Urinary bladder (tissue), 4 donors: ENCODE data around the gene SSBP2. TPM values are rescaled to one million over a fixed set of nuclear protein-coding genes. Genes with fewer than 3 reads are reported as not detected.

ENCODE experiments used
- DNase-seq: peaks from one replicate; pipeline ENCODE4 v3.0.0-alpha.2; 2015; ENCODE audit errors: extremely low spot score
- H3K27ac ChIP-seq: one replicate; pipeline ENCODE4 v1.5.1; 2013; ENCODE audit warnings: low read depth, mild to moderate bottlenecking, moderate library complexity
- H3K36me3 ChIP-seq: one replicate; pipeline ENCODE4 v1.6.1; 2013; ENCODE audit warnings: mild to moderate bottlenecking, moderate library complexity; ENCODE audit not compliant: insufficient read depth
- H3K4me1 ChIP-seq: one replicate; pipeline ENCODE4 v1.6.1; 2013; ENCODE audit warnings: mild to moderate bottlenecking, moderate library complexity; ENCODE audit not compliant: insufficient read depth
- H3K4me3 ChIP-seq: one replicate; pipeline ENCODE4 v1.5.1; 2013; ENCODE audit warnings: low read depth, low read length
- WGBS: extraction: QIAGEN DNeasy Blood & Tissue Kit; methylation state at CpG from one replicate; pipeline ENCODE4 v1.1.7; 2013; 5-methylcytosine and 5-hydroxymethylcytosine counted together
- polyA plus RNA-seq: library from polyadenylated mRNA; stranded (reverse); fragments of 200-250 nt; gene quantifications from one replicate; pipeline ENCODE4 v1.2.3, GENCODE V29; 2013
- total RNA-seq: library from RNA; depleted of rRNA; stranded (reverse); fragments of >200 nt; gene quantifications from one replicate; pipeline ENCODE4 v1.2.3, GENCODE V29; 2014
- donor health status: healthy with polysubstance abuse.
- donor health status: healthy.

The SSBP2 gene
- total RNA-seq (94.8 TPM), polyA plus RNA-seq (58.6 TPM)

DNA sequence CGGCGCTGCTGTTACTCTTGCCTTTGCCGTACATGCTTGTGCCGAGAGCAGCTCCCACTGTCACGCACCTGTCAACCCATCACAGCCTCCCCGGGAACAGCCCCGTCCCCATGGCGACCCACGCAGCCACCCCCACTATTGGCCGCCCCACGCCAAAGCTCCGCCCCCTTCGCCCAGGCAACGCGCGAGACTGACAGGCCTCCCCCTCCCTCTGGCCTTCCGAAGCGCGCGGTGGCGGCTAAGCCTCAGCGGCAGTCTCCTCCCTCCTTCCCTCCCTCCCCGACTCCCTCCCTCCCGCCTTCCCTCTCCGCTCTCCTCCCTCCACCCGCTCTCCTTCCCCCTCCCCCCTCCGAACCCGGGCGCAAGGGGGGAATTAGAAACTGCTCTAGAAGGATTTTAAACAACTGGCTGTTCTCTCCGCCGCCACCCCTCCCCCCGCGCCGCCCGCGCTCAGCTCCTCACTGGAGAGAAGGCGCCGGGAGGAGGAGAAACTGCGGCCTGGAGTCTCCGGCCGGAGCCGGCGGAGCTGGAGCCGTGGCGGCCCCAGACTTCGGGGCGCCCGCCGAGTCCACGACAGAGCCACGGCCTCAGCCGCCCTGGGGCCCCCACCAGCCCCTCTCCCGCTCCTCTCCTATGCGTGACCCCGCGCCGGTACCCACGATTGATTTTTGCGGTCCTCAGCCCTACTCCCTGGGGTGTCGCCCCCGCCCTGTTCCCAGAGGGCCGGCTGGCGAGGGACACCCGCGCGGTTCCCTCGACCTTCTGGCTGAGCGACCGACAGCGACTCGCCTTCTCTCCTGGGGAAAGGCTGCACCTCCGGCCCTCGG is at the start of gene SSBP2:
Gene SSBP2 (minus strand): TSS at position 89 of the 827 bp plus-strand sequence. CDS start 55 bp downstream, at position 34.
- peak; percentile 98 for DNase-seq
- under 1% methylated on average over 73 of the region's 73 CpGs for WGBS
- Histone ChIP-seq H3K36me3 (no peaks in the 10 kb centered on the region), H3K4me1 (peaks cover 1% of the 10 kb centered on the region), H3K27ac (peak within 1 kb of the TSS; percentile 100), H3K4me3 (peak within 1 kb of the TSS; percentile 100)

- Histone ChIP-seq H3K36me3 (peaks cover 2% of the 10 kb centered on the region), H3K27ac (no peak overlapping the region), H3K4me1 (no peaks in the 10 kb centered on the region), H3K4me3 (no peak overlapping the region)
- DNase-seq, result no peak
- WGBS, result 77% methylated on average over 1 of the region's 1 CpG
Measured at GRCh38 chr5:81795666-81796065, 44.8 kb upstream of the SSBP2 start.

GRCh38 chr5:81794226-81794625 is 43.3 kb upstream of the SSBP2 start:
- DNase-seq, result no peak
- Histone ChIP-seq H3K36me3 (peaks cover 2% of the 10 kb centered on the region), H3K4me3 (no peak overlapping the region), H3K27ac (no peak overlapping the region), H3K4me1 (no peaks in the 10 kb centered on the region)
- 30% methylated on average over 4 of the region's 4 CpGs for WGBS

DNA sequence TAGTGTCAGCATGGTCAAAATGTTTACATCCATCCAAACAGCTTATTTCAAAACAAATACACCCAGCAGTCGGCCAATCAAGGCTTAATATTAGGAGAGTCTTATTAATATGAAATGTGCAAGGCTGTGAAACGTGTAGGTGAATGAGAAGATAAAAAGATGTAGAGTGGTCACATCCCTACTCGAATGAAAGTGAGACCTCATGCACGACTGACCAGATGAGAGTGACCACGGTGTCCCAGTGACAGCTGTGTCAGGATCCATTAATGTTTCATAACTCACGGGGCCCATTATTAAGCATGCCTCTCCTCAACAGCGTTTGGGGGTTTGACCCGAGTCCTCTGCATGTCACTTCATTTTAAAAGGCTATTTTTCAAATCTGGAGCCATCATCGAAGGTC is 39.4 kb upstream of the SSBP2 start:
- no peak for DNase-seq
- no peak overlapping the region for H3K4me3 ChIP-seq
- peaks cover 2% of the 10 kb centered on the region for H3K36me3 ChIP-seq
- H3K4me1 ChIP-seq, result no peaks in the 10 kb centered on the region
- WGBS, result 94% methylated on average over 9 of the region's 9 CpGs
- H3K27ac ChIP-seq, result no peak overlapping the region

GRCh38 chr5:81789033-81789432 is 38.1 kb upstream of the SSBP2 start:
- Histone ChIP-seq H3K4me3 (no peak overlapping the region), H3K27ac (no peak overlapping the region), H3K36me3 (peaks cover 2% of the 10 kb centered on the region), H3K4me1 (no peaks in the 10 kb centered on the region)
- WGBS, result 92% methylated on average over 5 of the region's 5 CpGs
- DNase-seq, result no peak

DNA sequence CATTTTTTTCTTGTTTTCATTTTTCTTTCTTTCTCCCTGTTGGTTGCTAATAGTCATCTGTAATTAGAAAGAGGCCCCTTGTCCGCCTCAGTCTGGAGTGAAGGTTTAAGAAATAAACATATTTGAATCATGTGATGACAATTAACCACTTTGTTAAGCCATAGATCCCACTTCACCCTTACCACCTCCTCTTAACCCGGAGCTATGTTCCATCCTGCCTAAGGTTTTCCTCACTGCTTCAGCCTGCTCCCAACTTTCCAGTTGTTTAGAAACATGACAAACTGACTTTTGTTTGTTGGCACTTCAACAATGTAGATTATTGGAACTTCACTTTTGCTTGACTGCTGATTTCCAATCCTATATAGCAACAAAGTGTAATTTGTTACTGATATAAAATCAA is 37.4 kb upstream of the SSBP2 start:
- DNase-seq, result no peak

GRCh38 chr5:81787474-81788242 is 36.8 kb upstream of the SSBP2 start:
- DNase-seq, result peak; percentile 86
- H3K27ac ChIP-seq, result no peak overlapping the region

More for the DNA sequence above, 37.4 kb upstream of the SSBP2 start:
- no peak overlapping the region for H3K27ac ChIP-seq
- WGBS, result 46% methylated on average over 2 of the region's 2 CpGs
- H3K36me3 ChIP-seq, result peaks cover 2% of the 10 kb centered on the region
- no peaks in the 10 kb centered on the region for H3K4me1 ChIP-seq
- H3K4me3 ChIP-seq, result no peak overlapping the region

GRCh38 chr5:81786991-81787390 is 36.1 kb upstream of the SSBP2 start:
- Histone ChIP-seq H3K4me1 (no peaks in the 10 kb centered on the region), H3K36me3 (peaks cover 2% of the 10 kb centered on the region), H3K27ac (no peak overlapping the region), H3K4me3 (no peak overlapping the region)
- DNase-seq, result no peak
- 62% methylated on average over 5 of the region's 5 CpGs for WGBS

More at GRCh38 chr5:81787474-81788242, 36.8 kb upstream of the SSBP2 start:
- Histone ChIP-seq H3K36me3 (peaks cover 2% of the 10 kb centered on the region), H3K4me3 (no peak overlapping the region), H3K4me1 (no peaks in the 10 kb centered on the region)
- WGBS, result 12% methylated on average over 3 of the region's 3 CpGs

GRCh38 chr5:81786496-81786895 is 35.6 kb upstream of the SSBP2 start:
- H3K27ac ChIP-seq, result no peak overlapping the region

GRCh38 chr5:81785322-81785721 is 34.4 kb upstream of the SSBP2 start:
- DNase-seq, result no peak
- no peak overlapping the region for H3K4me3 ChIP-seq
- H3K27ac ChIP-seq, result no peak overlapping the region
- H3K4me1 ChIP-seq, result no peaks in the 10 kb centered on the region
- 72% methylated on average over 4 of the region's 4 CpGs for WGBS
- H3K36me3 ChIP-seq, result no peaks in the 10 kb centered on the region

More at GRCh38 chr5:81786496-81786895, 35.6 kb upstream of the SSBP2 start:
- H3K4me1 ChIP-seq, result no peaks in the 10 kb centered on the region
- DNase-seq, result no peak
- H3K36me3 ChIP-seq, result peaks cover 2% of the 10 kb centered on the region
- 83% methylated on average over 5 of the region's 5 CpGs for WGBS
- no peak overlapping the region for H3K4me3 ChIP-seq

GRCh38 chr5:81783401-81783800 is 32.5 kb upstream of the SSBP2 start:
- DNase-seq, result no peak
- Histone ChIP-seq H3K36me3 (no peaks in the 10 kb centered on the region), H3K4me1 (no peaks in the 10 kb centered on the region), H3K27ac (no peak overlapping the region), H3K4me3 (no peak overlapping the region)
- 70% methylated on average over 3 of the region's 3 CpGs for WGBS

GRCh38 chr5:81782811-81783210 is 31.9 kb upstream of the SSBP2 start:
- no peaks in the 10 kb centered on the region for H3K4me1 ChIP-seq
- H3K27ac ChIP-seq, result no peak overlapping the region
- H3K4me3 ChIP-seq, result no peak overlapping the region
- 82% methylated on average over 3 of the region's 3 CpGs for WGBS
- no peak for DNase-seq
- H3K36me3 ChIP-seq, result no peaks in the 10 kb centered on the region

DNA sequence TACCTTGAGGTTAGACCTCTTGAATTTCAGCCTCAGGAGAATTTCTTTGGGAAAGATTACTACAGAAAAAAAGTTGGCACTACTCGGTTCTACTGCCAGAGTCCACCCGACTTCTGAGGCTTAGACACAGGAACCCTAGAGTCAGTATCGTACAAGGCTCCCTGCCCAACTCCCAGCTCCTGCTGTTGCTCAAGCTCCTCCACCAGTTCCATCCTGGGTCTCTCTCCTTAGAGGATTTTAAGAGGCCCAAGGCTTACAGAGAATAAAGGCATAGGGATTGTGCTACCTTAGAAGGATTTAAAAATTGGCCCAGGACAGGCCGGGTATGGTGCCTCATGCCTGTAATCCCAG is 29.0 kb upstream of the SSBP2 start:
- DNase-seq, result no peak
- H3K36me3 ChIP-seq, result no peaks in the 10 kb centered on the region
- WGBS, result 85% methylated on average over 4 of the region's 4 CpGs
- H3K27ac ChIP-seq, result no peak overlapping the region
- no peaks in the 10 kb centered on the region for H3K4me1 ChIP-seq
- no peak overlapping the region for H3K4me3 ChIP-seq
